Measurements from ENCODE around the gene DIAPH2.

DNA sequence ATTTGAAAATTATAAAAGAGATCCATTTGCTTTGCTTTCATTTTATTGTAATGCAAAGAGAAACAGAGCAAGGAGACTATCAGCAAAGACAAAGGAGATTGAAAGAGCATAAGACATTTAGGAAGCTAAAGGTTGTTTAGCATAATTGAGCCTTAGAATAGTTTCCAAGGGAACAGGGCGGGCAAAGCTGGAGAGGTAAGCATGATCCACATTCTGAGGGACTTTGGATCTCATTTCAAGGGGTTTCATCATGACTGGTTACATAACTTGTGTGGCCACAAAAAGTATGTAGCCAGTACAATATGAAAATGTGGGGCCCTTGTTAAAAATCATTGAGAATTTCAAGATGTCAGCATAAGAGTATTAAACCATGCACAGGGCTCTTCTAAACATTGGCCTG lies 605.6 kb downstream of the DIAPH2 start:
- TF ChIP-seq CTCF (IDR thresholded peaks at IDR 0.05) (no peak), POLR2AphosphoS5 (IDR thresholded peaks at IDR 0.05) (no peak)

Measured in breast epithelium (tissue), 3 donors.